ENCODE results near the gene POLR2B.
A peak's percentile ranks its signal among the peaks of the same experiment; 100 is the strongest.
"Not testable (repeated sequence)": the region's sequence is repeated elsewhere in the genome, so short reads cannot be mapped to it uniquely, and the experiment has no call there.

The POLR2B gene

DNA sequence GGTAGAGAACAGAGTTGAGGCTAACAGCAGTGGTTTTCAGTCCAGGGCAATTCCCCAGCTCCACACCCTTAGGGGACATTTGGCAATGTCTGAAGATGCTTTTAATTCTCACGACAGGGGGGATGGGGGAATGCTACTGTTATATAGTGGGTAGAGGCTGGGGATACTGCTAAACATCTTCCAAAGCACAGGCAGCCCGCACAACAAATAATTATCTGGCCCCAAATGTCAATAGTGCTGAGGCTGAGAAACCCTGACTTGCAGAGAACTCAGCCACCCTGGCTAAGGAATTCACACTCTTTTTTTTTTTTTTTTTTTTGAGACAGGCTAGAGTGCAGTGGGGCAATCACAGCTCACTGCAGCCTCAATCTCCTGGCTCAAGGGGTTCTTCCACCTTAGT lies 60.6 kb downstream of the POLR2B start:
- DNase-seq (ENCODE audit: low read depth), result peak; percentile 54
- H3K4me3 ChIP-seq (ENCODE audit: low read depth, low read length), result no peak overlapping the region
- TF ChIP-seq, protein P1, sequence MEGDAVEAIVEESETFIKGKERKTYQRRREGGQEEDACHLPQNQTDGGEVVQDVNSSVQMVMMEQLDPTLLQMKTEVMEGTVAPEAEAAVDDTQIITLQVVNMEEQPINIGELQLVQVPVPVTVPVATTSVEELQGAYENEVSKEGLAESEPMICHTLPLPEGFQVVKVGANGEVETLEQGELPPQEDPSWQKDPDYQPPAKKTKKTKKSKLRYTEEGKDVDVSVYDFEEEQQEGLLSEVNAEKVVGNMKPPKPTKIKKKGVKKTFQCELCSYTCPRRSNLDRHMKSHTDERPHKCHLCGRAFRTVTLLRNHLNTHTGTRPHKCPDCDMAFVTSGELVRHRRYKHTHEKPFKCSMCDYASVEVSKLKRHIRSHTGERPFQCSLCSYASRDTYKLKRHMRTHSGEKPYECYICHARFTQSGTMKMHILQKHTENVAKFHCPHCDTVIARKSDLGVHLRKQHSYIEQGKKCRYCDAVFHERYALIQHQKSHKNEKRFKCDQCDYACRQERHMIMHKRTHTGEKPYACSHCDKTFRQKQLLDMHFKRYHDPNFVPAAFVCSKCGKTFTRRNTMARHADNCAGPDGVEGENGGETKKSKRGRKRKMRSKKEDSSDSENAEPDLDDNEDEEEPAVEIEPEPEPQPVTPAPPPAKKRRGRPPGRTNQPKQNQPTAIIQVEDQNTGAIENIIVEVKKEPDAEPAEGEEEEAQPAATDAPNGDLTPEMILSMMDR (conservative IDR thresholded peaks at IDR 0.05; ENCODE audit: low read depth, low read length), result no peak

DNA sequence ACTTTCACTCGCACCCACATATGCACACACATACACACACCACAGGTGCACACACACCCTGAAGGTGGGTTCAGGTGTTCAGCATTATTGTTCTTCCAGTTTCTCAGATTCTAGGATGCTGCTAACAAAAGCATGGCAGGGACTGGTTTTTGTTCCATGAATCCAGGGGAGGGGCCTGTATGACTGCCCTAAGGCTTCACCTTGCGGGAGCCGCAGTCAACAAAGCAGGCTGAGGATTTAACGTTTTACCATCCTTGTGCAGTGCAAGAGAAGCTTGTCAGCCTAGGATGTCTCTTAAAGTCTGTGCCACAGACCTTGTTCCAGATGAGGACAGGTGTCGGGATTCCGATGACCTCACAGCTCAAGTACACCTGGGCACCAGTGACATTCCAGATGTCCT lies 61.8 kb downstream of the POLR2B start:
- TF ChIP-seq, protein P1 (conservative IDR thresholded peaks at IDR 0.05; ENCODE audit: low read depth, low read length), result no peak

DNA sequence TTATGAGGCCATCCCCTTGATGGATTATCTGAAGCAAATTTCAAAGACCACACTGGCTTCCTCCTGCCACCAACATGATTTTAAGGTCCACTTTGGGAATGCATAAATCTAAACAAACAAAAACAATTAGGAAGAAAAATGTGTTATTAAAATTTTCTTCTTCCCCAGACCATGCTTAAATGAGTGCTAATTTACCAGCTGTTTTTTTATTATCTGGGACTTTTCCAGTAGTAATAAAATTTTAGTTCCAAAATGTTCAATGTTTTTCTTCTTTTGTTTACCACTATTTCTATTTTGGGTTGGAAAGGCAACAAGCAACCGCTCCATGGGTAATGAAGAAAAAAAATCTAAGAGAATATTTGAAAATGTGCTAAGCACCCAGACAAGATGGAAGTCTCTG lies 62.3 kb downstream of the POLR2B start:
- TF ChIP-seq, protein P1 (conservative IDR thresholded peaks at IDR 0.05; ENCODE audit: low read depth, low read length), result no peak
- no peak overlapping the region for H3K4me3 ChIP-seq (ENCODE audit: low read depth, low read length)
- no peak for DNase-seq (ENCODE audit: low read depth)

More for the DNA sequence above, 61.8 kb downstream of the POLR2B start:
- no peak overlapping the region for H3K4me3 ChIP-seq (ENCODE audit: low read depth, low read length)
- DNase-seq (ENCODE audit: low read depth), result no peak

DNA sequence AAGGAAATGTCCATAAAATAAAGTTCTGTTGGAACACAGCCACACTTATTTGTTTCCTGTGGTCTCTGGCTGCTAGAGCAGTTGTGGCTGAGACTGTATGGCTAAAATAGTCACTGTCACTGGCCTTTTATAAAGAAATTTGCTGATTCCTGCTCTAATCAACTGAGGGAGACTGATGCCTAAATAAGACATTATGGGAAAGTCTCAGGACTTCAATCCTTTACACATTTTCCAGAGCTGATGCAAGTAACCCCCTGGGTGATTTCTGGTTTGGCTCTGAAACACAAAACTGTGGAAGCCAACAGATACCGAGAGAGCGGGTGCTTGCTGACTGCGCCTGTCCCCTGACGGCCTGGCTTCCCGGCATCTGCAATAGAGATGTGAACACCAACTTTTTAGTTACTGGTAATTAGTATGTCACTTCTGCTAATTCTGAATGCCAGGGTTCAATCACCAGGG lies 64.0 kb downstream of the POLR2B start:
- TF ChIP-seq, protein P1 (conservative IDR thresholded peaks at IDR 0.05; ENCODE audit: low read depth, low read length), result no peak
- H3K4me3 ChIP-seq (ENCODE audit: low read depth, low read length), result no peak overlapping the region
- peak; percentile 77 for DNase-seq (ENCODE audit: low read depth)

DNA sequence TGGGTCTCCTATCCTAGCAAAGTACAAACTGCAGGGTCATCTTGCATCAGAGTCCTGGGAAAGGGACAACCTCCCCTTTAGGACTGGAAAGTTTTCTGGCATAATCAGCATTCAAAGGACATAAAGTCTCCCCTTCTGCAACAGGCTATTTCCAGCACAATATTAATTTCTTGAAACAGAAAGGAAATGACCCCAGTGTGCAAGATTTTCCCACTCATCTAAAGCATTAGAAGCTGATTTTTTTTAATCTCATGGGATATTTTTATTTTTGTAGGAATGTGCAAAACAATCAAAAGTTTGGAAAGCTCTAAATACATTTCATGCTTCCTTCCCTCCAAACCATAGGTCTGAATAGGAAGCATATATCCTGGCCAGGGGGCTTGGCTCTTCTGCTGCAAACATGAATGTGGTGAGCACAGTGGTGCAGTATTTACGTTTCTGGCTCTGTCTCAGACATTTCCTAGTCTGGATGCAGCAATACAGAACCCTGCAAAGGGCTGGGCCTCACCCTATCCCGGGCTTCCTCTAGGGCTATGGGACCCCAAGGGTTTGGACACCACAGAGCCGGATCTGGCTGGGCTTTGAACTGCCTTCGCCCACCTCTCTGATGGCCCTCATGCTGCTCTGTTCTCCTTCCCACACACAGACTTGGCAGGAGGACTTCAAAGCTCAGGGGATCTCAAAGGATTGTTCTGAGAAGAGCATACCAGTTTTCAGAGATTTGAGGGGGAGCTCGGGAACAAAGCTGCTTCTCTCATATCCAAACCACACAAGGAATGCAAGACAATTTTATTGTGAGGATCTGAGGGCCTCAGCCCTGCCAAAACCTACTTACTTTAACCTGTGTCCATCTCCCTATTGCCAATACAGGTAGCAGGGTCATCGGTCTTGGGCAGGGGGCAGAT lies 64.9 kb downstream of the POLR2B start:
- H3K4me3 ChIP-seq (ENCODE audit: low read depth, low read length), result no peak overlapping the region
- DNase-seq (ENCODE audit: low read depth), result peak; percentile 79
- TF ChIP-seq, protein P1 (conservative IDR thresholded peaks at IDR 0.05; ENCODE audit: low read depth, low read length), result no peak

DNA sequence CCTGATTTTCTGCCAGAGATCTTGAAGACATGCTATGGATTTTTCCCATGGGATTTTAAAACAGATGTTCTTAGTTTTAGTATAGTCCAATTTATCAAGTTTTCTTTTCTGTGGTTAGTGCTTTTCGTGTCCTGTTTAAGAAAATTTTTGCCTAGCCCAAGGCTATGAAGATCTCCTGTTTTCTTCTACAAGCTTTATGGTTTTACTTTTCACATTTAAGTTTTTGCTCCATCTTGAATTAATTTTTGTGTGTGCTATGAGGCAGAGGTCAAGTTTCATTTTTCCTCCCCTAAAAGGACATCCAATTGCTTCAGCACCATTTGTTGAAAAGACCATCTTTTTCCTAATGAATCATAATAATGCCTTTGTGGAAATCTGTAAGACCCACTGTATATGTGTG lies 65.6 kb downstream of the POLR2B start:
- DNase-seq (ENCODE audit: low read depth), result no peak
- H3K4me3 ChIP-seq (ENCODE audit: low read depth, low read length), result no peak overlapping the region
- TF ChIP-seq, protein P1 (conservative IDR thresholded peaks at IDR 0.05; ENCODE audit: low read depth, low read length), result no peak

DNA sequence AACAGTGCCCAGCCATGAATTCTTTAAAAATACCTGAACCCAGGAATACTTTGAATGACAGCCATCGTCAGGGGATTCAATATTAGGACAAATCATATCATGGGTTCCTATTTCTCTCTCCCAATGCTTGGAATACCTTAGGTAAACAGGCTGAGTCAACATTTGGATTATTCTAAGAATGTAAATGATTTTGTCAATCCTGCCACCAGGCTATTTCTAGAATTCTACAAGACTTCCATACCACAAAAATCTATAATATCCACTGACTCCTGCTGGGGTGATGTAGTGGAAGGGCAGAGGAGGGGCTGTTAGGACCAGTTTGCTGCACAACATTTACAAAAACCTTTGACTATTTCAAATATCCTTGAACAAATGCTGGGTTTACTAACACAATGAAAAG lies 66.3 kb downstream of the POLR2B start:
- DNase-seq (ENCODE audit: low read depth), result peak; percentile 74
- TF ChIP-seq, protein P1 (conservative IDR thresholded peaks at IDR 0.05; ENCODE audit: low read depth, low read length), result no peak
- H3K4me3 ChIP-seq (ENCODE audit: low read depth, low read length), result no peak overlapping the region

DNA sequence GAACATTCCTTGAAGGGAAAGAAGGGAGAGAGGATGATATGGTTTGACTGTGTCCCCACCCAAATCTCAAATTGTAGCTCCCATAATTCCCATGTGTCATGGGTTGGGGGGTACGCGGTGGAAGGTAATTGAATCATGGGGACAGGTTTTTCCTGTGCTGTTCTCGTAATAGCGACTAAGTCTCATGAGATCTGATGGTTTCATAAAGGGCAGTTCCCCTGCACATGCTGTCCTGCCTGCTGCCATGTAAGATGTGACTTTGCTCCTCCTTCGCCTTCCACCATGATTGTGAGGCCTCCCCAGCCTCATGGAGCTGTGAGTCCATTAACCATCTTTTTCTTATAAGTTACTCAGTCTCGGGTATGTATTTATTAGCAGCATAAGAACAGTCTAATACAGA lies 68.3 kb downstream of the POLR2B start:
- not testable (repeated sequence) for H3K4me3 ChIP-seq (ENCODE audit: low read depth, low read length); DNase-seq (ENCODE audit: low read depth)
